SU-DHL-6 (cell line): Measurements from ENCODE around the gene CTXND1.

Source experiments
- EZH2phosphoT487 ChIP-seq: fragments of 200-600 bp; sonication (generic), shearing (Covaris generic); conservative IDR thresholded peaks from 2 replicates; pipeline ENCODE4 v1.6.1; 2018; ENCODE audit warnings: mild to moderate bottlenecking, antibody characterized with exemption, low read length, moderate library complexity, mixed read lengths
- TF ChIP-seq, protein P1 (sequence below): fragments of 200-600 bp; sonication (generic); IDR thresholded peaks from one replicate; pipeline ENCODE4 v1.5.1; 2017; ENCODE audit warnings: antibody characterized with exemption, mild to moderate bottlenecking, low read length, moderate library complexity; ENCODE audit not compliant: insufficient read depth, poor library complexity, severe bottlenecking

DNA sequence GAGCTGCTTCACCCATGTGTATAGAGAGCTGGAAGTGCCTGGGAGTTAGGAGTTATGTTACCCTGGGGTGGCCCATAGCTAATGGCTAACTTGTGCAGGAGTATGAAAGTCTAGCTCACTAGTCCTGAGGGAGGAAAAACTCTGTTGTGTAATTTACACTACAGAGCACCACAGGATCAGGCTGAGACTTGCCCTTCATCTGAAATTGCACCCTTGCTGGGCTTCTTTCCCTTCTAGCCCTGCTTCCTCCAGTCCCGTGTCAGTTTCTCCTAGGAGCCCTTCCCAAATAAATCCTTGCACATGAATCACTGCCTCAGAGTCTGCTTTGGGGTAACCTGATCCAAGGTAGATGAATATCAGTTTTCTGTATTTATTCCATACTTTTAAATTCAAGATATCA, 40.0 kb downstream of the CTXND1 start:
- TF ChIP-seq, protein P1, sequence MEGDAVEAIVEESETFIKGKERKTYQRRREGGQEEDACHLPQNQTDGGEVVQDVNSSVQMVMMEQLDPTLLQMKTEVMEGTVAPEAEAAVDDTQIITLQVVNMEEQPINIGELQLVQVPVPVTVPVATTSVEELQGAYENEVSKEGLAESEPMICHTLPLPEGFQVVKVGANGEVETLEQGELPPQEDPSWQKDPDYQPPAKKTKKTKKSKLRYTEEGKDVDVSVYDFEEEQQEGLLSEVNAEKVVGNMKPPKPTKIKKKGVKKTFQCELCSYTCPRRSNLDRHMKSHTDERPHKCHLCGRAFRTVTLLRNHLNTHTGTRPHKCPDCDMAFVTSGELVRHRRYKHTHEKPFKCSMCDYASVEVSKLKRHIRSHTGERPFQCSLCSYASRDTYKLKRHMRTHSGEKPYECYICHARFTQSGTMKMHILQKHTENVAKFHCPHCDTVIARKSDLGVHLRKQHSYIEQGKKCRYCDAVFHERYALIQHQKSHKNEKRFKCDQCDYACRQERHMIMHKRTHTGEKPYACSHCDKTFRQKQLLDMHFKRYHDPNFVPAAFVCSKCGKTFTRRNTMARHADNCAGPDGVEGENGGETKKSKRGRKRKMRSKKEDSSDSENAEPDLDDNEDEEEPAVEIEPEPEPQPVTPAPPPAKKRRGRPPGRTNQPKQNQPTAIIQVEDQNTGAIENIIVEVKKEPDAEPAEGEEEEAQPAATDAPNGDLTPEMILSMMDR, result no peak
- no peak for TF ChIP-seq EZH2phosphoT487
